ENCODE results near the gene MS4A1.
"Not testable (repeated sequence)": the region's sequence is repeated elsewhere in the genome, so short reads cannot be mapped to it uniquely, and the experiment has no call there.

Gene MS4A1

GRCh38 chr11:60455531-60456042 lies at the start of gene MS4A1:
MS4A1 (plus strand) TSS chr11:60455847; CDS start chr11:60462375, 6,528 bp downstream.
- no peak for DNase-seq (ENCODE audit: low spot score)

- DNase-seq (ENCODE audit: low spot score): no peak
Observed at GRCh38 chr11:60420015-60420414, 35.6 kb upstream of the MS4A1 start.

- no peak for DNase-seq (ENCODE audit: low spot score)
Observed at GRCh38 chr11:60422609-60423008, 33.0 kb upstream of the MS4A1 start.

GRCh38 chr11:60428517-60428916 lies 27.1 kb upstream of the MS4A1 start:
- DNase-seq (ENCODE audit: low spot score): no peak

- no peak for DNase-seq (ENCODE audit: low spot score)
Observed at GRCh38 chr11:60429272-60429671, 26.4 kb upstream of the MS4A1 start, which contains the start of gene MS4A5. MS4A5 (plus strand) TSS chr11:60429572; CDS start chr11:60429675, 103 bp downstream.

GRCh38 chr11:60431251-60431650 lies 24.4 kb upstream of the MS4A1 start:
- DNase-seq (ENCODE audit: low spot score): no peak

GRCh38 chr11:60433401-60433800 lies 22.2 kb upstream of the MS4A1 start:
- no peak for DNase-seq (ENCODE audit: low spot score)

GRCh38 chr11:60447070-60447469 lies 8.6 kb upstream of the MS4A1 start:
- no peak for DNase-seq (ENCODE audit: low spot score)

GRCh38 chr11:60447846-60448245 lies 7.8 kb upstream of the MS4A1 start:
- DNase-seq (ENCODE audit: low spot score): no peak

- DNase-seq (ENCODE audit: low spot score): not testable (repeated sequence)
Observed at GRCh38 chr11:60451185-60451584, 4.5 kb upstream of the MS4A1 start.

- no peak for DNase-seq (ENCODE audit: low spot score)
Observed at GRCh38 chr11:60454212-60454611, 1.4 kb upstream of the MS4A1 start.

- DNase-seq (ENCODE audit: low spot score): no peak
Observed at GRCh38 chr11:60457576-60457975, 1.9 kb downstream of the MS4A1 start.

GRCh38 chr11:60459345-60459744 lies 3.7 kb downstream of the MS4A1 start:
- DNase-seq (ENCODE audit: low spot score): no peak

GRCh38 chr11:60468829-60469228 lies 13.2 kb downstream of the MS4A1 start:
- no peak for DNase-seq (ENCODE audit: low spot score)

GRCh38 chr11:60469723-60470122 lies 14.1 kb downstream of the MS4A1 start:
- DNase-seq (ENCODE audit: low spot score): no peak

- DNase-seq (ENCODE audit: low spot score): no peak
Observed at GRCh38 chr11:60477035-60477445, 21.4 kb downstream of the MS4A1 start.

GRCh38 chr11:60482361-60482760 lies 26.7 kb downstream of the MS4A1 start:
- no peak for DNase-seq (ENCODE audit: low spot score)

GRCh38 chr11:60485987-60486386 lies 30.3 kb downstream of the MS4A1 start:
- peak; percentile 51 for DNase-seq (ENCODE audit: low spot score)

- DNase-seq (ENCODE audit: low spot score): no peak
Observed at GRCh38 chr11:60492488-60493009, 36.9 kb downstream of the MS4A1 start, which contains the start of gene MS4A12. MS4A12 (plus strand) TSS chr11:60492778; CDS start chr11:60497319, 4,541 bp downstream.

GRCh38 chr11:60493454-60493853 lies 37.8 kb downstream of the MS4A1 start:
- DNase-seq (ENCODE audit: low spot score): no peak

- DNase-seq (ENCODE audit: low spot score): no peak
Observed at GRCh38 chr11:60498399-60498798, 42.8 kb downstream of the MS4A1 start.

- no peak for DNase-seq (ENCODE audit: low spot score)
Observed at GRCh38 chr11:60498853-60499252, 43.2 kb downstream of the MS4A1 start.

GRCh38 chr11:60500276-60500910 lies 44.7 kb downstream of the MS4A1 start:
- peak; percentile 36 for DNase-seq (ENCODE audit: low spot score)

All from iPS-NIHi11 (cell line).